Immature natural killer cell (primary cell): Measurements from ENCODE around the gene CYP27B1. TPM values are rescaled to one million over a fixed set of nuclear protein-coding genes. Genes with fewer than 3 reads are reported as not detected.

Experiments used
- DNase-seq, 3 donors: peaks; one replicate each; pipeline ENCODE4 v3.0.0; 2022; ENCODE audit warnings: mixed read lengths in 1 of 3
- H3K27ac Mint-ChIP-seq, 6 donors: one replicate each; pipeline ENCODE4 v1.8.0; 2020; ENCODE audit warnings: mixed read lengths in 6 of 6, mild to moderate bottlenecking in 5 of 6, inconsistent platforms in 4 of 6, moderate library complexity in 3 of 6
- H3K27me3 Mint-ChIP-seq, 3 donors: one replicate each; pipeline ENCODE4 v1.8.0; 2020 to 2021; ENCODE audit warnings: low read depth in 3 of 3, mild to moderate bottlenecking in 3 of 3, mixed read lengths in 3 of 3, moderate library complexity in 3 of 3, inconsistent platforms in 1 of 3
- H3K36me3 Mint-ChIP-seq, 3 donors: one replicate each; pipeline ENCODE4 v1.8.0; 2020; ENCODE audit warnings: mixed read lengths in 3 of 3, inconsistent platforms in 2 of 3, mild to moderate bottlenecking in 2 of 3
- H3K4me1 Mint-ChIP-seq, 2 donors: one replicate each; pipeline ENCODE4 v1.8.0; 2020; ENCODE audit warnings: inconsistent platforms in 2 of 2, mild to moderate bottlenecking in 2 of 2, mixed read lengths in 2 of 2, moderate library complexity in 1 of 2
- H3K4me3 Mint-ChIP-seq, 5 donors: one replicate each; pipeline ENCODE4 v1.8.0; 2020; ENCODE audit warnings: mild to moderate bottlenecking in 5 of 5, mixed read lengths in 5 of 5, inconsistent platforms in 3 of 5, moderate library complexity in 3 of 5
- H3K9me3 Mint-ChIP-seq, 6 donors: one replicate each; pipeline ENCODE4 v1.8.0; 2020; ENCODE audit warnings: mild to moderate bottlenecking in 6 of 6, mixed read lengths in 6 of 6, inconsistent platforms in 4 of 6, moderate library complexity in 3 of 6
- polyA plus RNA-seq, 3 donors: library from polyadenylated mRNA; unstranded; fragments of 300-500 nt; fragmentation: Illumina TruSeq; gene quantifications; one replicate each; pipeline ENCODE4 v1.2.3, GENCODE V29; 2021

Gene CYP27B1, protein sequence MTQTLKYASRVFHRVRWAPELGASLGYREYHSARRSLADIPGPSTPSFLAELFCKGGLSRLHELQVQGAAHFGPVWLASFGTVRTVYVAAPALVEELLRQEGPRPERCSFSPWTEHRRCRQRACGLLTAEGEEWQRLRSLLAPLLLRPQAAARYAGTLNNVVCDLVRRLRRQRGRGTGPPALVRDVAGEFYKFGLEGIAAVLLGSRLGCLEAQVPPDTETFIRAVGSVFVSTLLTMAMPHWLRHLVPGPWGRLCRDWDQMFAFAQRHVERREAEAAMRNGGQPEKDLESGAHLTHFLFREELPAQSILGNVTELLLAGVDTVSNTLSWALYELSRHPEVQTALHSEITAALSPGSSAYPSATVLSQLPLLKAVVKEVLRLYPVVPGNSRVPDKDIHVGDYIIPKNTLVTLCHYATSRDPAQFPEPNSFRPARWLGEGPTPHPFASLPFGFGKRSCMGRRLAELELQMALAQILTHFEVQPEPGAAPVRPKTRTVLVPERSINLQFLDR
- polyA plus RNA-seq = not detected

DNA sequence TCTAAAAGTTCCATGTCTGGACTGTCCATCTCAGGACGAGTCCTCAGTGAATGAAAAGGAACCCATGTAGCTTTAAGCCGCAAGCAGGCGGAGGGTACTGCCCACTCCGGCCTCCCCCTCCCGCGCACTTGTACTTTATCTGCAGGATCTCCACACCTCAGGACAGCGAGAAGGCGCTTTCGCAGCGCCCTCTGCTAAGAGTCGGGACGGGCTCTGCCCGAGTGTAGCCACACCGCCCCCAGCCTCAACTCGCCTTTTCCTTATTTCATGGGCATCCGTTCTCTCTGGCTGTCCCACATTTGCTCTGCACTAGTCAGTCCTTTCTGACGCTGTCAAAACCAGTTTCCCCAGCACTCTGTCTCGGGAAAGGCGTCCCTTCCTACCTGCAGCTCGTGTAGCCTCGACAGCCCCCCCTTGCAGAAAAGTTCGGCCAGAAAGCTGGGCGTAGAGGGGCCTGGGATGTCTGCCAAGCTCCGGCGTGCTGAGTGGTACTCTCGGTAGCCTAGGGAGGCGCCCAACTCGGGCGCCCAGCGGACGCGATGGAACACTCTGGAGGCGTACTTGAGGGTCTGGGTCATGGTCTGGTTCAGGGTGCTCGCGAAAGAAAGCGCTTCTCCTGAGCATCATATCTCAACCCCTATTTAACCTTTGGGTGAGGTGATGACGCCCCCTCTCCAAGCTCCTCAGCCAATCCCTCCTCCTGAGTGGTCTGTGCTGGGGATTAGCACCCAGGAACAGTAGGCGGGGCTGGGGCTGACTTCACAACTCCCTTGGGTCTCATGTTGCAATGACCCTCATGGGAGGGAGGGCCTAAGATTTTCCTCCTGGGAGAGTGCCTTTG is at the start of gene CYP27B1:
CYP27B1 (minus strand) TSS at position 615 of the 841 bp plus-strand sequence; CDS start at position 578, 37 bp downstream.
- peak within 1 kb of the TSS in 1 of 6 donors; percentile 10 for H3K27ac Mint-ChIP-seq
- no peaks in the 10 kb centered on the region for H3K9me3 Mint-ChIP-seq
- H3K27me3 Mint-ChIP-seq = peaks cover 20 to 30% (median 22%) of the 10 kb centered on the region in 3 donors
- H3K36me3 Mint-ChIP-seq = peaks cover 5 to 9% (median 6%) of the 10 kb centered on the region in 3 donors
- peak in 2 of 3 donors; percentile 34 to 41 for DNase-seq
- peak within 1 kb of the TSS; percentile 69 to 77 (median 71) for H3K4me3 Mint-ChIP-seq
- H3K4me1 Mint-ChIP-seq = peaks cover 34 to 41% of the 10 kb centered on the region in 2 donors

DNA sequence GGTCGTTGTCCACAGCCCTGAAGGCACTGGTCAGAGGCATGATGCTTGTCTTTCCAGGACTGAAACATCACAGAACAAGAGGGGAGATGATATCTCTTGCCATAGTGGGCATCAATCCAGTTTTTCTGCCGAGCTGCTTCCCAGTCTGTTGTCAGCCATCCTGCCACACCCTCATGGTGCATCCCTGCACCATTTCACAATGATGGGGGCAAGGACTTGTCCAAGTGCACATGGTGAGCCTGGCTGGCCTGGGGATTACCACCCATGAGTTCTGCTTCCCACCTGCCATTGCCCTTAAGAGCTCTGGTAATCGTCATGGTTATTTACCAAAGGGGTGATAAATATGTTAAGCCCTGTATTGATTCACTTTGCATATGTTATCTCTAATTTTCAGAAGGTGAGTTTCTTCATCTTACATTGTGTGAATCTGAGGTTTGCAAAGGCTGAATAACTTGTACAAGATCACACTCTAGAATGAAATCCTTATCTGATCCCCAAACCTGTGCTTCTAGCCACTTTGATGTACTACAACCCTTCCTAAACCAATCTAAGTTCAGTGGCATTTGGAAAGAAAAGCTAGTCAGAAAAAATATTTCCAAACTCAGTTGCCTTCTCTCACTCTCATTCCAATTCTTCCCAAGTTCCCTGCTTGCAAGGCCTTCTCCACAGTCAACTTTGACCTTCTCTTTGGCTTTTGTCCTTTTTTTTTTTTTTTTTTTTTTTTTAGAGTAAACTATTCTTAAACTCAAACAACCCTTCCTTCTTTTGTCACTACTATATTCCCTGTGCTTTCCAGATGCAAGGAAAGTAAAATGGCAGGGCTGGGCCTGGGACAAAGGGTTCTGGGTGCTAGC is 49.4 kb upstream of the CYP27B1 start:
- DNase-seq = no peak
- no peak overlapping the region for H3K4me3 Mint-ChIP-seq
- H3K36me3 Mint-ChIP-seq = peaks cover 0 to 10% (median 8%) of the 10 kb centered on the region in 3 donors
- peaks cover 0 to 2% of the 10 kb centered on the region in 2 donors for H3K4me1 Mint-ChIP-seq
- peaks cover 0 to 2% (median 0%) of the 10 kb centered on the region in 3 donors for H3K27me3 Mint-ChIP-seq
- no peaks in the 10 kb centered on the region for H3K9me3 Mint-ChIP-seq
- peak overlapping the region in 2 of 6 donors; percentile 42 to 51 for H3K27ac Mint-ChIP-seq

DNA sequence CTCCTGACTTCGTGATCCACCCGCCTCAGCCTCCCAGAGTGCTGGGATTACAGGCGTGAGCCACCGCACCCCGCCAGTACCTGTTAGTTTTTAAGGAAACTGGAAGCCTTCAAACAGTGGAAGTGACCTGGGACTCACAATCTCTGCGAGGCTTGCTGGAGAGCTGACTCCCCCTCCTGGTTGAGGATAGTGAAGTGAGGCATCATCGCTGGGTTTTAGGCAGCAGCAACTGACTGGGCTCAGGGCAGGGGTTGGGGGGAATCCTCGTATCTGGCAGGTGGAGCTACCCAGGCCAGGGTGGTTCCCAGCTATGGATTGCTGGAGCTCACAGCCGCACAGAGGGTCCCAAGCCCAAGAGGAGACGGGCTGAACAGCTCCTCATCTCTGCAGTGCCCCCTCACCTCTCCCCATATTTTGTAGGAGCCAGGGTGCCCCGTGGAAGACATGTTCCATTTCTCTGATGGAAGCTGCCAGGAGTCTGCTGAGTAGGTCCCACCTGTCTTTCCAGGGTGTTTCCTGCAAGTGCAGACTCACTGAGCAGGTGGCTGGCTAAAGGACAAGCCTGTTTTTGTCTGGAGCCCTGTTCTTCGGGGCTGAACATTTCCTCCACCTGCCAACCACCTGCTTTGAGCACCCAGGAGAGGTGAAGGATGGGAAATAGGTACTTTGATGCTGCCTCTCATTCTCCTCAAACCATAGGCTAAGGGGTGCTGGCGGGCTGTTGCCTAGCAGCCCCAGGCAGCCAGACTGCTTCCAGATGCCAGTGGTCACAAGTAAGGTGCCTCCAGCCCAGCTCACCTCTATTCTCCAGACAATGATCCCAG is 48.5 kb upstream of the CYP27B1 start:
- H3K4me1 Mint-ChIP-seq = peaks cover 0 to 2% of the 10 kb centered on the region in 2 donors
- DNase-seq = no peak
- no peak overlapping the region for H3K4me3 Mint-ChIP-seq
- H3K9me3 Mint-ChIP-seq = no peaks in the 10 kb centered on the region
- no peak overlapping the region for H3K27ac Mint-ChIP-seq
- peaks cover 0 to 2% (median 0%) of the 10 kb centered on the region in 3 donors for H3K27me3 Mint-ChIP-seq
- peaks cover 0 to 10% (median 8%) of the 10 kb centered on the region in 3 donors for H3K36me3 Mint-ChIP-seq

DNA sequence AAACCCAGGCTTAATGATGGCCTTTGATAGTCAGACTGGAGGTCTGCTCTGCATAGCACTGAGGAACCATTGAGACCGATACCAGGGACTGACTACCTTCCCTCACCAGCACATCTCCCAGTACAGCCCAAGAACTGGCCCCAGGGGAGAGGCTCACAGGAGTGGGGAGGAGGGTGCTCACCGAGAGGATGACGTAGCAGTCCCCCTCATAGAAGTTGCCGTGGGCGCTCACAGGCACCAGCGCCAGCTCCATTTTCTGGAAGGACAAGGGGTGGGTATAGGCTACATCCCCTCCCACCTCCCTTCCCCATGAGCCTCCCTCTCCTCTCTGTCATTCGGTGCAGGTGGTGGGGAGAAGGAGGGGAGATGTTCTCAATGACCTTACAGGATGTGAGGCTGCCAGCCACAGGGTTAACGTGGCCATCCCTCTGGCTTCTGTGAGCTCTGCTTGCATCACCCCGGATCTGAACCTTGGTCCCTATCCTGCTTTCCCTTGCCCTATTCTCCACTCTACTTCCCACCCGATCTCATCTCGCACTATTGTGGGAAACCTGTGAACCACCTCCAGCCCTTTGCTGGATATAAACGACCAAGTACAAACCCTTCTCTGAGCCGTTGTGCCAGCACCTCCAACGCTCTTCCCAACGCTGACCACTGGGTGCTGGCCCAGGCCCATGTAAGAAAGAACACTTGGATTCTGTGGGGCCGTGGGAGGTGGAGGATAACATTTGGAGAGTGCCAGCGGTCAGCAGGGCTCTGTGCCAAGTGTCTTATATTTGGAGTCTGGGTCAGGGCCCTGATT is 47.3 kb upstream of the CYP27B1 start:
- H3K4me1 Mint-ChIP-seq = peaks cover 0 to 2% of the 10 kb centered on the region in 2 donors
- no peak overlapping the region for H3K27ac Mint-ChIP-seq
- DNase-seq = no peak
- H3K4me3 Mint-ChIP-seq = no peak overlapping the region
- H3K9me3 Mint-ChIP-seq = no peaks in the 10 kb centered on the region
- H3K36me3 Mint-ChIP-seq = peaks cover 0 to 10% (median 8%) of the 10 kb centered on the region in 3 donors
- peaks cover 0 to 2% (median 0%) of the 10 kb centered on the region in 3 donors for H3K27me3 Mint-ChIP-seq

DNA sequence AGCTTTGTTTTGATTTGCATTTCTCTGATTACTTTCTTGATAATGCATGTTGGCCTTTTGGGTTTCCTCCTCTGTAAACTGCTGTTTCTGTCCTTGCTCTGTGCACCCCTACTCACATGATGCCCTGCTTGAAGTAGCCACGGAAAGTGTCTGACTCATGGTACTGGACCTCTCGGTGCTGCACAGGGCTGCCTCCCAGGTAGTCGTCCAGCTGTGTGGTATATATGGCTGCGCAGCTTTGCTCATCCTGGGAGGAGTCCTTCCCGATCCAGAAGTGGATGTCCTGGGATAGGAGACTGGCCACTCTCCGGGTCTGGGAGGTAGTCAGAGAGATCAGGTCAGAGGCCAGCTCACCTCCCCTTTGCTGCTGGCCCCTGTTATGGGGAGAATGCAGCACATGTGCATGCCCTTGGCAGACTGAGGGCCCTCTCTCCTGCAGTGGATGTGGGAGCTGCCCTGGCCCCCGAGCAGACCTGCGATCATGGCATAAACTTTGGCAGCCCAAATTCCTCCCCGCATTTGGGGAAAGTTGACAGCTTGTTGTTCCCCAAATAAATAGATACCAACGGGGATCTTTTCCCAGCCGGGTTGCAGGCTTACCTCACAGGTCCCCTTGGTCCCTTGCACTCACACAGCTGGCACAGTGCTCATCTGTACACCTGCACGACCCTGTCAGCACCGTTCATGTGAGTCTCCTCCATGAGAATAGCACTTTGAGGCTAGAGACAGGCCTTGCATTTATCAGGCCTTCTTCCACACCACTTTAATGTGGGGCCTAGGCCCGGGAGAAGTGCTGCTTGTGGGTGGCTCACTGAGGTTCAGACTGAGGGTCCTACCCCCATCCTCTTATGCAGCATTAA is 46.5 kb upstream of the CYP27B1 start:
- no peak overlapping the region for H3K27ac Mint-ChIP-seq
- DNase-seq = no peak
- peaks cover 0 to 2% of the 10 kb centered on the region in 2 donors for H3K4me1 Mint-ChIP-seq
- H3K27me3 Mint-ChIP-seq = peaks cover 0 to 2% (median 0%) of the 10 kb centered on the region in 3 donors
- H3K9me3 Mint-ChIP-seq = no peaks in the 10 kb centered on the region
- no peak overlapping the region for H3K4me3 Mint-ChIP-seq
- peaks cover 0 to 8% (median 5%) of the 10 kb centered on the region in 3 donors for H3K36me3 Mint-ChIP-seq

DNA sequence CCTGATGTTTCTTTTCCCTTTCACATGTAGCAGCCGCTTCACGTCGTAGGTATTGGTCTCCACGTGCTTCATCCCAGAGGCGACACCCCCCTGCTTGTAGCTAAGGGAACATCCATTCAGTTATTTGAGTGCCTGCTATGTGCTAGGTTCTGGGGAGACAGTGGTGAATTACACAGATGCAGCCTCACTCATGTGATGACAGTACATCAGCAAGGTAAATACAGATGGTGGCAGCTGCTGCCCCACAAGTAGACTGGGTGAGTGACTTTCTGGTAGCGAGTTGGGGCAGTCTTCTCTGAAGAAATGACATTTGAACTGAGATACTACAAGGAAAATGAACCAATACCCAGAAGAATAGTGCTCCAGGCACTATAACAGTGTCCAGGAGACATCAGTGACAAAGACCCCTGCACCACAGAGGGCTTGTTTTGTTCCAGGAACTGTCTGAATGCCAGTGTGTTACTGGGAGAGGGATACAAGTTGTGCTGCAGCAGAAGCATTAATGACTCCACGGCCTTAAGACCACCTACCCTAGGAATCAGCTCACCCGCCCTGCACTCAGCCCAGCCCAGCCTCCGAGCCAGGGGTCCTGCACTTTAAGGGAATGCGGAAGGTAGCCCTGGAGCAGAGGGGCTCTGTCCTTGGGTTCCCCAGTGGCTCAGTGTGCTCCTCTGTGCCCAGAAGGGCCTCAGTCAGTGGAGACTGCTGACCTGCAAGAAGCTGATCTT is 44.3 kb upstream of the CYP27B1 start:
- DNase-seq = no peak
- Mint-ChIP-seq H3K9me3 (no peaks in the 10 kb centered on the region), H3K4me3 (no peak overlapping the region), H3K27ac (no peak overlapping the region), H3K4me1 (no peaks in the 10 kb centered on the region), H3K36me3 (peaks cover 0 to 10% (median 8%) of the 10 kb centered on the region in 3 donors), H3K27me3 (peaks cover 0 to 2% (median 0%) of the 10 kb centered on the region in 3 donors)

DNA sequence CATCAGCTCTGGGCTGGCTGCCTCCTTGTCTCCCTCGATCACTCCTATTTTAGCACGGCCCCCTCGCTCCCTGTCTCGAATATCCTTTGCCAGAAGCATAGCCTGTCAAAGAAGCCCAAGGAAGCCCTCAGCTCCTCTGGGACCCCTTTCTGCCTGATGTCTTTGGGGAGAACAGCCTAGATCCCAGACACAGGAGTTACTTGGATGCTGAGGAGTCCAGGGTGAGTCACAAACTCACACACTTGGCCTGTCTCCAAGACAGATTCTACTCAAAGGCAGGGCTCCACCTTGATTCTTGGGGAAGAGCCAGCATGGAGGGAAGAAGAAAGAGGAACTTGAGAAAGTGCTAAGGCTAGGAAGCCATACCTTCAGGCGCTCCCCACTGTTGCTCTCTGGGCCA is 43.6 kb upstream of the CYP27B1 start:
- Mint-ChIP-seq H3K36me3 (peaks cover 0 to 11% (median 8%) of the 10 kb centered on the region in 3 donors), H3K27ac (no peak overlapping the region), H3K27me3 (peaks cover 0 to 2% (median 0%) of the 10 kb centered on the region in 3 donors), H3K4me3 (no peak overlapping the region), H3K4me1 (no peaks in the 10 kb centered on the region), H3K9me3 (no peaks in the 10 kb centered on the region)
- no peak for DNase-seq

DNA sequence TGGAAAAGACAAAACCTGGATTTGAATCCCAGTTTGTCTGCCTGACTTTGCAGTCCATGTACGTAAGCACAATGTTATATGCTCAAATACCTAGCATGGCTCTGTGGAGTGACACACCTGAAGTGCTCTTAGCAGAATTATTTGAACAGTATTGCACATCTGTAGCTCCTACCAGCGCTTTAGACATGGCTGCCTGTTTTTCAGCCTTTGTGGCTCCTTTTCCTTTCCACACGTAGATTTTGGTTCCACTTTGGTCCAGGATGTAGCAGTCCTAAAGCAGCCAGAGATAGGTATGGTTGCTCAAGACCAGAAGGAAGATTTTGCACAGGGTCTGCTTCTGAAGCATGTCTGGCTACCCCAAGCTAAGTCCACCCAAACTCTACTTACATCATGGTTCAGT is 42.5 kb upstream of the CYP27B1 start:
- H3K4me1 Mint-ChIP-seq = no peaks in the 10 kb centered on the region
- H3K4me3 Mint-ChIP-seq = no peak overlapping the region
- H3K27me3 Mint-ChIP-seq = peaks cover 0 to 2% (median 0%) of the 10 kb centered on the region in 3 donors
- H3K27ac Mint-ChIP-seq = no peak overlapping the region
- no peaks in the 10 kb centered on the region for H3K9me3 Mint-ChIP-seq
- H3K36me3 Mint-ChIP-seq = peaks cover 0 to 11% (median 8%) of the 10 kb centered on the region in 3 donors
- no peak for DNase-seq

DNA sequence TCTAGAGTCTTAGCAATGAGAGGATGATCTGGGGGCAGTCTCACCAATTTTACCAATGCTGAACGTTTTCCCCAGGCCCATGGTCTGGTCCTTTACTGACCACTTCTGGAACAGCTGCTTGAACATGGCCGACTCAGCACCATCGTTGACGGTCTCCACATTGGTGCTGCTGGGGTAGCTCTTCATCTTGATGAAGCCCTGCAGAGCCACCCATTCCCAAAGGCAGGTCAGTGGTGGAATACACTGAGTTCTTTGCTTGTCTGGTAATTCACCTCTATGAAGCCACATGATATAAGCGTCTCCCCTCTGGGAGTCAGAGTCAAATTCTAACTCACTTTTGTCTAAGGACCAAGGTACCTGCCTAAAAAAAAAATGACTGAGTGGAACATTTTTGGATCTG is 41.5 kb upstream of the CYP27B1 start:
- no peak for DNase-seq
- H3K36me3 Mint-ChIP-seq = peaks cover 0 to 15% (median 8%) of the 10 kb centered on the region in 3 donors
- H3K27ac Mint-ChIP-seq = no peak overlapping the region
- H3K9me3 Mint-ChIP-seq = no peaks in the 10 kb centered on the region
- H3K27me3 Mint-ChIP-seq = peaks cover 0 to 2% (median 0%) of the 10 kb centered on the region in 3 donors
- no peaks in the 10 kb centered on the region for H3K4me1 Mint-ChIP-seq
- no peak overlapping the region for H3K4me3 Mint-ChIP-seq

DNA sequence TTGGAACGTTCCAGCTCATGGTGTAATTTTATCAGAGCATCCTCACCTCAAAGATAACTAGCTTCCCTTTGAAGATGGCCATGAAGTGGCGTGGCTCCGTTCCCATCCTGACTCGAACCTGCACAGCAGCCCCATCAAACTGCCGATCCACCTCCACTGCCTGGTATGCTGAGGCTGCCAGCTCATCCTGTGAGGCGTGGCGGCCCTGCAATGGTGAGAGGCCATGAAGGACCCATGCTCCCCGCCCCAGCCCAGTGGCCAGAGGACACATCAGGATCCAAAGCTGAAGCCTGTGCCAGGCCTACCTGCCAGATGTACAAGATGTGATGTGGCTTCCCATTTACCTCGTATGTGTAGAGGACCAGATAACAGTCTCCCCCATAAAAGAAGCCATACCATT is 40.4 kb upstream of the CYP27B1 start:
- Mint-ChIP-seq H3K9me3 (no peaks in the 10 kb centered on the region), H3K4me3 (no peak overlapping the region), H3K27ac (no peak overlapping the region), H3K36me3 (peaks cover 5 to 21% (median 9%) of the 10 kb centered on the region in 3 donors), H3K4me1 (no peaks in the 10 kb centered on the region), H3K27me3 (no peaks in the 10 kb centered on the region)
- DNase-seq = no peak

DNA sequence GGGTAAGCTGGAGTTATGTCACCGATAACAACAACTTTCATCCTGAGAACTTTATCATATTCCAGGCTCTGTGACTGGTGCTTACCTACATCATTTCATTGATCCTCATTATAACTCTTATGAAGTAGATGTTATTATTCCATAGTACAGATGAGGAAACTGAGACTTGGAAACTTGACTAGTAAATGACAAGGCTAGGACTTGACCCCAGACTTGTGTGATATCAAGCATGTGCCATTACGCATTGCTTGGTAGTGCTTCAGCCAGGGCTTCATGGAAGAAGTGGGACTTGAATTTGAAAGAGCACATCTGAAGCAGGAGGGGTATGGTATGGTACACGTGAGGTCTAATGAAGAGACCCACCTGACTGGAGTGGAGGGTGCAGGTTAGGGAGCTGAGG is 39.8 kb upstream of the CYP27B1 start:
- no peak overlapping the region for H3K27ac Mint-ChIP-seq
- H3K4me3 Mint-ChIP-seq = no peak overlapping the region

More for the DNA sequence above, 39.8 kb upstream of the CYP27B1 start:
- H3K36me3 Mint-ChIP-seq = peaks cover 5 to 18% (median 7%) of the 10 kb centered on the region in 3 donors
- H3K4me1 Mint-ChIP-seq = no peaks in the 10 kb centered on the region
- no peaks in the 10 kb centered on the region for H3K27me3 Mint-ChIP-seq
- no peaks in the 10 kb centered on the region for H3K9me3 Mint-ChIP-seq
- no peak for DNase-seq
